Activated CD8-positive, alpha-beta T cell treated with anti-CD3 and anti-CD28 coated beads, Interleukin-2, amount 10 ng/mL, durations not matched to agents 7 days and 5 days (primary cell): ENCODE data around the gene ACTG2. TPM values are rescaled to one million over a fixed set of nuclear protein-coding genes. Genes with fewer than 3 reads are reported as not detected.

Source experiments
- ATAC-seq: fragments of 150-1000 bp; cut with Tn5 transposase; one replicate; pipeline ENCODE4 v1.10.0; 2021; ENCODE audit warnings: moderate library complexity
- CTCF ChIA-PET: fragments of 350-600 bp; sonication (Branson Sonifier 250); formaldehyde crosslinking; loops from one replicate; lab custom pipeline; 2021; ENCODE audit warnings: antibody characterized with exemption; lab: Charles Lee
- POLR2A ChIA-PET: fragments of 350-600 bp; sonication (Branson Sonifier 250); formaldehyde crosslinking; loops from one replicate; lab custom pipeline; 2021; ENCODE audit warnings: antibody characterized with exemption; lab: Charles Lee
- DNase-seq: peaks from one replicate; pipeline ENCODE4 v3.0.0-alpha.2; 2020
- H3K27ac Mint-ChIP-seq: one replicate; pipeline ENCODE4 v1.8.0; 2021; ENCODE audit warnings: mild to moderate bottlenecking, mixed read lengths
- H3K27me3 Mint-ChIP-seq: one replicate; pipeline ENCODE4 v1.8.0; 2021; ENCODE audit warnings: low read depth, mixed read lengths
- H3K36me3 Mint-ChIP-seq: one replicate; pipeline ENCODE4 v1.8.0; 2021; ENCODE audit warnings: low read depth, mixed read lengths
- H3K4me1 Mint-ChIP-seq: one replicate; pipeline ENCODE4 v1.8.0; 2021; ENCODE audit warnings: low read depth, mixed read lengths
- H3K4me3 Mint-ChIP-seq: one replicate; pipeline ENCODE4 v1.8.0; 2021; ENCODE audit warnings: mild to moderate bottlenecking, mixed read lengths
- H3K9me3 Mint-ChIP-seq: one replicate; pipeline ENCODE4 v1.8.0; 2022; ENCODE audit warnings: mixed read lengths; ENCODE audit not compliant: insufficient read depth
- total RNA-seq, 2 experiments: library from RNA; stranded (reverse); gene quantifications; one replicate each; pipeline ENCODE4 v1.2.3, GENCODE V29; 2021

The ACTG2 gene
- total RNA-seq, 2 experiments from 2014 or later: 0.81 TPM; not detected in 1

- POLR2A ChIA-PET: interaction anchor here (0.5 to 1.4 kb wide), 16 partner anchors 8 to 252 kb away, joined by 3 to 15 read pairs (median 4); partner anchors contain the start of gene MOB1A
- peak within 1 kb of the TSS; percentile 94 for H3K4me3 Mint-ChIP-seq
- peak; percentile 99 for DNase-seq
- ATAC-seq: peak; percentile 98
- H3K27ac Mint-ChIP-seq: peak within 1 kb of the TSS; percentile 97
- H3K27me3 Mint-ChIP-seq: no peaks in the 10 kb centered on the region
- H3K9me3 Mint-ChIP-seq: no peaks in the 10 kb centered on the region
- CTCF ChIA-PET: interaction anchor here (0.7 to 1.9 kb wide), 3 partner anchors 11 to 220 kb away, joined by 3 to 6 read pairs (median 3); no protein-coding TSS in a partner anchor
- peaks cover 73% of the 10 kb centered on the region for H3K4me1 Mint-ChIP-seq
- peaks cover 32% of the 10 kb centered on the region for H3K36me3 Mint-ChIP-seq
Measured at GRCh38 chr2:73926493-73927327, 33.9 kb downstream of the ACTG2 start, which contains the start of gene DGUOK. DGUOK (plus strand) TSS chr2:73926880; CDS start chr2:73926911, 31 bp downstream.

GRCh38 chr2:73927344-73927743 is 34.5 kb downstream of the ACTG2 start:
- Mint-ChIP-seq H3K4me1 (peaks cover 75% of the 10 kb centered on the region), H3K36me3 (peaks cover 37% of the 10 kb centered on the region), H3K27me3 (no peaks in the 10 kb centered on the region), H3K9me3 (no peaks in the 10 kb centered on the region), H3K27ac (peak overlapping the region; percentile 97), H3K4me3 (peak overlapping the region; percentile 94)
- ChIA-PET POLR2A (interaction anchor here (0.5 to 1.4 kb wide), 16 partner anchors 9 to 251 kb away, joined by 3 to 15 read pairs (median 4); partner anchors contain the start of gene MOB1A), CTCF (interaction anchor here (0.7 to 1.9 kb wide), 3 partner anchors 10 to 220 kb away, joined by 3 to 6 read pairs (median 3); no protein-coding TSS in a partner anchor)
- DNase-seq (no peak), ATAC-seq (no peak)

- peaks cover 69% of the 10 kb centered on the region for H3K4me1 Mint-ChIP-seq
- peak overlapping the region; percentile 73 for H3K4me3 Mint-ChIP-seq
- POLR2A ChIA-PET: interaction anchor here (0.9 kb wide), 1 partner anchor 10 kb away, joined by 3 read pairs; no protein-coding TSS in a partner anchor
- CTCF ChIA-PET: no interaction called here
- H3K9me3 Mint-ChIP-seq: no peaks in the 10 kb centered on the region
- no peaks in the 10 kb centered on the region for H3K27me3 Mint-ChIP-seq
- H3K36me3 Mint-ChIP-seq: peaks cover 51% of the 10 kb centered on the region
- ATAC-seq (no peak), DNase-seq (no peak)
- peak overlapping the region; percentile 74 for H3K27ac Mint-ChIP-seq
Measured at GRCh38 chr2:73928963-73929347, 36.1 kb downstream of the ACTG2 start.

GRCh38 chr2:73930386-73930785 is 37.6 kb downstream of the ACTG2 start:
- H3K27ac Mint-ChIP-seq: no peak overlapping the region
- DNase-seq: no peak

GRCh38 chr2:73931531-73932500 is 39.0 kb downstream of the ACTG2 start:
- Mint-ChIP-seq H3K36me3 (peaks cover 65% of the 10 kb centered on the region), H3K27ac (peak overlapping the region; percentile 39), H3K4me3 (no peak overlapping the region), H3K27me3 (no peaks in the 10 kb centered on the region), H3K4me1 (peaks cover 67% of the 10 kb centered on the region), H3K9me3 (no peaks in the 10 kb centered on the region)
- ATAC-seq (peak; percentile 47), DNase-seq (peak; percentile 32)
- CTCF ChIA-PET: interaction anchor here (1.3 kb wide), 1 partner anchor 215 kb away, joined by 3 read pairs; no protein-coding TSS in a partner anchor
- POLR2A ChIA-PET: no interaction called here

More at GRCh38 chr2:73930386-73930785, 37.6 kb downstream of the ACTG2 start:
- Mint-ChIP-seq H3K36me3 (peaks cover 57% of the 10 kb centered on the region), H3K27me3 (no peaks in the 10 kb centered on the region), H3K4me1 (peaks cover 65% of the 10 kb centered on the region), H3K4me3 (no peak overlapping the region), H3K9me3 (no peaks in the 10 kb centered on the region)
- ATAC-seq: no peak
- POLR2A ChIA-PET: interaction anchor here (0.5 kb wide), 1 partner anchor 102 kb away, joined by 3 read pairs; no protein-coding TSS in a partner anchor
- CTCF ChIA-PET: interaction anchor here (0.9 to 1.3 kb wide), 3 partner anchors 49 to 217 kb away, joined by 3 read pairs; partner anchors contain the start of gene STAMBP

GRCh38 chr2:73933194-73933593 is 40.4 kb downstream of the ACTG2 start:
- Mint-ChIP-seq H3K27me3 (no peaks in the 10 kb centered on the region), H3K9me3 (no peaks in the 10 kb centered on the region), H3K4me1 (peaks cover 73% of the 10 kb centered on the region), H3K4me3 (no peak overlapping the region), H3K36me3 (peaks cover 72% of the 10 kb centered on the region), H3K27ac (no peak overlapping the region)
- ChIA-PET POLR2A (interaction anchor here (0.6 kb wide), 1 partner anchor 85 kb away, joined by 3 read pairs; no protein-coding TSS in a partner anchor), CTCF (interaction anchor here (1.2 to 5.5 kb wide), 2 partner anchors 37 to 106 kb away, joined by 4 to 17 read pairs; no protein-coding TSS in a partner anchor)
- no peak for DNase-seq
- ATAC-seq: no peak

- ChIA-PET CTCF (interaction anchor here (5.5 kb wide), 1 partner anchor 109 kb away, joined by 17 read pairs; no protein-coding TSS in a partner anchor), POLR2A (interaction anchor here (1.1 kb wide), 1 partner anchor 51 kb away, joined by 3 read pairs; no protein-coding TSS in a partner anchor)
- ATAC-seq: no peak
- no peak overlapping the region for H3K4me3 Mint-ChIP-seq
- no peaks in the 10 kb centered on the region for H3K27me3 Mint-ChIP-seq
- H3K4me1 Mint-ChIP-seq: peaks cover 66% of the 10 kb centered on the region
- no peak overlapping the region for H3K27ac Mint-ChIP-seq
- H3K9me3 Mint-ChIP-seq: no peaks in the 10 kb centered on the region
- H3K36me3 Mint-ChIP-seq: peaks cover 68% of the 10 kb centered on the region
- no peak for DNase-seq
Measured at GRCh38 chr2:73935641-73936040, 42.8 kb downstream of the ACTG2 start.

- ATAC-seq: no peak
- Mint-ChIP-seq H3K4me3 (no peak overlapping the region), H3K4me1 (peaks cover 55% of the 10 kb centered on the region), H3K27ac (no peak overlapping the region), H3K36me3 (peaks cover 62% of the 10 kb centered on the region), H3K27me3 (no peaks in the 10 kb centered on the region), H3K9me3 (no peaks in the 10 kb centered on the region)
- ChIA-PET POLR2A (interaction anchor here (0.9 to 3.0 kb wide), 3 partner anchors 10 to 34 kb away, joined by 3 to 12 read pairs (median 3); partner anchors contain the start of gene DGUOK), CTCF (interaction anchor here (0.7 to 5.5 kb wide), 5 partner anchors 10 to 211 kb away, joined by 3 to 17 read pairs (median 3); partner anchors contain the start of genes BOLA3 and DGUOK)
- no peak for DNase-seq
Measured at GRCh38 chr2:73937103-73937885, 44.5 kb downstream of the ACTG2 start.

- Mint-ChIP-seq H3K27me3 (no peaks in the 10 kb centered on the region), H3K9me3 (no peaks in the 10 kb centered on the region), H3K27ac (no peak overlapping the region), H3K4me3 (no peak overlapping the region), H3K4me1 (peaks cover 50% of the 10 kb centered on the region), H3K36me3 (peaks cover 61% of the 10 kb centered on the region)
- DNase-seq (no peak), ATAC-seq (no peak)
- ChIA-PET CTCF (interaction anchor here (1.3 to 5.5 kb wide), 4 partner anchors 11 to 209 kb away, joined by 5 to 17 read pairs (median 6); no protein-coding TSS in a partner anchor), POLR2A (interaction anchor here (0.7 to 3.0 kb wide), 4 partner anchors 11 to 595 kb away, joined by 3 to 12 read pairs (median 4); partner anchors contain the start of gene DGUOK)
Measured at GRCh38 chr2:73937899-73938298, 45.1 kb downstream of the ACTG2 start.
